GM21367 (cell line): ENCODE measurements around the gene GRIN2C.
"Not testable (repeated sequence)": the region's sequence is repeated elsewhere in the genome, so short reads cannot be mapped to it uniquely, and the experiment has no call there.

Experiments
- ATAC-seq: cut with Tn5 transposase; IDR thresholded peaks from one replicate; pipeline ENCODE4 v1.9.1; 2021; ENCODE audit not compliant: unreplicated experiment

The GRIN2C gene

DNA sequence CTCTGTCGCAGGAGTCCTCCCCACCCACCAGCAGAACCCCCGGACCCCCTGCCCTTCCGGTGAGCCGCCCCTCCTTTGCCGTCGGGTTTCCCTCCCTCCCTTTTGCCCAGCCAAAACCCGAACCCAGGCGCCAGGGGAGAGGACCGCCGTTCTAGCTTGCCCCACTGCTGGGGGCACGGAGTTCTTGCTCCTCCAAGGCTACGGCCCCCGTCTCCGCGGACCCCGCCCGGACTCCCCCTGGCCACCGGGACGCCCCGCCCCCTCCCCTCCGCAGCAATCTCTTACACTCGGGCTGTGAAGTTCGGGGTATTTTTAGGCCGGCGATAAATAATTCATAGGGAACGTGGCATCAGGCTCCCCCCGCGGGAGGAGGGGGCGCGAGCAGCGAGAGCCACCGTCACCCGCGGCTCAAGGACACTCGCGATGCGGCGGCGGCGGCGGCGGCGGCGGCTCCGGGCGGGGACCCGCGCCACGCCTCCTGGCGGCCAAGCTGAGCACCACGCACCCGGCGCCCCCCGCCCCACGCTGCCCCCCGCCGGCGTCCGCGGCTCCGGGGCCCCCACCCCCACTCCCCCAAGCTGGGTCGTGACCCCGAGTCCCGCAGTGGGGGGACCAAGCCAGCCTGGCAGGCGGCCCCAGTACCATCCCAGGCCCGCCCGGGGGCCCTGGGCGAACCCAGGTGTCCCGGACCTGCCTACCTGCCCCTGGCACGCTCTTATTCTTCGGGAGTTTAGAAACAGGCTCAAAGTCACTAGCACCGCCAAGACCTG, at the start of gene GRIN2C:
GRIN2C (minus strand) TSS at position 427 of the 770 bp plus-strand sequence. CDS start 4,793 bp downstream, outside the sequence.
- ATAC-seq, result no peak

DNA sequence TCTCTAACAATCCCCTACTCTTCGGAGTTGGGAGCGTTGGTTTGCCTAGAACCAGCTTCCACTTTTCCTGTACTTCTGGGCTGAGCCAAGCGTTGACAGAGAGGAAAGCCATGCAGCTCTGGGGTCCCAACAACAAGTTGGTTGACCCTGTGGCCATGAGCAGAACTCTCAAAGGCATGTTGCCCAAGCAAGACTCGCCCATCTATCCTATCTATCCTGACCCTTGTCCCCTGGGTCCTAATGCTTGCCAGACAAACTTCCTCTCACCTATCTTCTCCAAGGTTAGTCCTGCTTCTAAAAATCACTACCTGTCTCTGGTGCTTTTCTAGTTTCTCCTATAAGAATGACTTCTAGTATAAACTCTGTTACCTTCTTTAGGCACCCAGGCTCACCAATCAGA, 49.4 kb upstream of the GRIN2C start:
- not testable (repeated sequence) for ATAC-seq

DNA sequence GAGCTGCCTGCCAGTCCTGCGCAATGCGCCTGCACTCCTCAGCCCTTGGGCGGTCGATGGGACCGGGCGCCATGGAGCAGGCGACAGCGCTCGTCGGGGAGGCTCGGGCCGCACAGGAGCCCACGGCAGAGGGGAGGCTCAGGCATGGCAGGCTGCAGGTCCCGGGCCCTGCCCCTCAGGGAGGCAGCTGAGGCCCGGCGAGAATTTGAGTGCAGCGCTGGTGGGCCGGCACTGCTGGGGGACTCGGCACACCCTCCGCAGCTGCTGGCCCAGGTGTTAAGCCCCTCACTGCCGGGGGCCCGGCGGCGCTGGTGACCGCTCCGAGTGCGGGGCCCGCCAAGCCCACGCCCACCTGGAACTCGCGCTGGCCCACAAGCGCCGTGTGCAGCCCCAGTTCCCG, 47.3 kb upstream of the GRIN2C start:
- no peak for ATAC-seq

DNA sequence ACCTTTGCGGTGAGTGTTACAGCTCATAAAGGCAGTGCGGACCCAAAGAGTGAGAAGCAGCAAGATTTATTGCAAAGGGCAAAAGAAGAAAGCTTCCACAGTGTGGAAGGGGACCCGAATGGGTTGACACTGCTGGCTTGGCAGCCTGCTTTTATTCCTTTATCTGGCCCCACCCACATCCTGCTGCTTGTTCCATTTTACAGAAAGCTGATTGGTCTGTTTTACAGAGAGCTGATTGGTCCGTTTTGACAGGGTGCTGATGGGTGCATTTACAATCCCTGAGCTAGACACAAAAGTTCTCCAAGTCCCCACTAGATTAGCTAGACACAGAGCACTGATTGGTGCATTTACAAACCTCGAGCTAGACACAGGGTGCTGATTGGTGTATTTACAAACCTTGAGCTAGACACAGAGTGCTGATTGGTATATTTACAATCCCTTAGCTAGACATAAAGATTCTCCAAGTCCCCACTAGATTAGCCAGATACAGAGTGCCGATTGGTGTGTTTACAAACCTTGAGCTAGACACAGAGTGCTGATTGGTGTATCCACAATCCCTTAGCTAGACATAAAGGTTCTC, 46.6 kb upstream of the GRIN2C start:
- ATAC-seq, result not testable (repeated sequence)

DNA sequence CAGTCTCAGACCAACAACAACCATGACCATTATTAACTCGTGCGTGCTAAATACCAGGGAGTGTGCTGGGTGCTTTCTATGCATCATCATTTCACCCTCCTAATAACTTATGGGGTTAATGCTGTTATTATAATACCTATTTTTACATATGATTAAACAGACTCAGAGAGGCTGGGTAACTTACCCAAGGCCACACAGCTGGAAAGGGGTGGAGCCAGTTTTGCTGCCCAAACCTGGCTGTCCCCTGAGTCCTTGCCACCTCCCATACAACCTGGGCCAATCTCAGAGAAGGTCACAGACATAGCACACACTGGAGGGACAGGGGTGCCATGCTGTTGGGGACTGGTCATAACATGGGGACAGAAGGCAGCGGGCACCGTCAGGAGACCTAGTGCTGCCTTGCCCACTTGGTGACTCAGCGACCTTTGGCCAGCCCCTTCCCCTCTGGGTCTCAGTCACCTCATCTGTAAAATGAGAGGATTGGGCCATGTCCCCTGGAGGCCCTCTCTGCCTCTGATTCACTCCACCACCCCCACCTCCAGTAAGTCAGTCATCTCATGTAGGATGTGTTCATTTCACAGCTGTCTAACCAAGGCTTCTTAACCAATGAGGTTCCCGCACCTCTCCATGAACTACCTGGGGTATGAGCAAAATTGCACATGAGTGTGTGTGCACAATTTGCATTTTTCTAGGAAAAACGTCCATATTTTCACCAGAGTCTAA, 45.2 kb upstream of the GRIN2C start:
- ATAC-seq, result no peak

DNA sequence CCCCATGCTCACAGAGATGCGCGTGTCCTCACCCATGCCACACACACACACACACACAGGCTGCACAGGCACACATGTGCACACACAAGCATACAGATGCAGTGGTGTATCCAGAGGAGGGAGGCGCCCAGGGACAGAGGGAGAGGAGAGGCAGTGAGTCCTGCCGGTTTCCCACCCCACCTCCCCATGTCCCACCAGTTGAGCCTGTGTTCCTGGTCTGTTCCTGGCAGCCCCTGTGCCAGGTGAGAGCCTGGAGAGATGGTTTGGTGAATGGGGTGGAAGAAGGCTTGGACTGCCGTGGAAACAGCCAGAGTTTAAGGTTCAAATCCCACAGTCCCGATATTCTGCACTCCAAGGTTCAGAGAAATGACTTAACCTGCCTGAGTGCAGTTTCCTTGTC, 44.0 kb upstream of the GRIN2C start:
- no peak for ATAC-seq

DNA sequence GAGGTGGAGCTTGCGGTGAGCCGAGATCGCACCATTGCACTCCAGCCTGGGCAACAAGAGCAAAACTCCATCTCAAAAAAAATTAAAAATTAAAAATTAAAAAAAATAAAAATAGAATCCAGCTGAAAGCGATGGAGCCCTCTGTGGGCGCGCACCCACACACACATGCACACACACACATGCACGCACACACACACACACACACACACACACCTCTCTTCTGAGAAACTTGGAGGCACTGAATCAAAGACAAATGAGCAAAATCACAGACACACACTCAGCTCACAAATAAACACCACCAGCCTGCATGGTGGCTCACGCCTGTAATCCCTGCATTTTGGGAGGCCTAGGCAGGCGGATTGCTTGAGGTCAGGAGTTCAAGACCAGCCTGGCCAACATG, 43.3 kb upstream of the GRIN2C start:
- ATAC-seq, result no peak

DNA sequence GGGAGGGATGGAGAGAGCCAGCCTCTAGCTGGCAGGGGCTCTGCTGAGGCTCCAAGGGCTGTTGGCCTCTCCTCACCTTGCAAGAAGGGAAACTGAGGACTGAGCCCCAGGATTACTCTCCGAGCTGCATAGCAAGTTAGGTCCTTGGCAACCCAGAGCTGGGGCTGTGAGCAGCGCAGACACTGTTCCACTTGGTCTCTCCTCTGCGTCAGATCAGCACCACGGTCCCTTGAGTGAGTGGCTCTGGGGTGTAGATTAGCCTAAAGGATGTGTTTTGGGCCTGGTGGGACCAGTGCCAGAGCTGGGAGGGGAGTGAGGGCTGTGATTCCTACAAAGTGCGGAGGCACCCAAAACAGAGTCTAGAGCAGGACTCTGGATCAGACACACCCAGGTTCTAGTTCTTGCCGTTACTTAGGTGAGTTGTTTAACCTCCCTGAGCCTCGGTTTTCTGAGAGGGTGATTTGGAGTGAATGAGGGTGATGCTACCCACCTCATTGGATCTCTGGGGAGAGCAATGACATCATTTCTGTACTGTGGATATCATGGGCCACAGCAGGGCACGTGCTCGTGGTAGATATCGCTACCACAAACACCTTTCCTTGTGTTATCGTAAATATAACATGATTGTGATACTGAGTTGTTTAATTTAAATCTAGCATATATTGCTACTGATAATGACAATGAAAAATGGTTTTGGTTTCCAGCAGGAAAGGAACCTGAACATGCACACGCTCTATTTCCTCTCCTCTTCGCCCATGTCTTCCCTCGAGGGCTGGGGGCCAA, 41.9 kb upstream of the GRIN2C start:
- no peak for ATAC-seq

DNA sequence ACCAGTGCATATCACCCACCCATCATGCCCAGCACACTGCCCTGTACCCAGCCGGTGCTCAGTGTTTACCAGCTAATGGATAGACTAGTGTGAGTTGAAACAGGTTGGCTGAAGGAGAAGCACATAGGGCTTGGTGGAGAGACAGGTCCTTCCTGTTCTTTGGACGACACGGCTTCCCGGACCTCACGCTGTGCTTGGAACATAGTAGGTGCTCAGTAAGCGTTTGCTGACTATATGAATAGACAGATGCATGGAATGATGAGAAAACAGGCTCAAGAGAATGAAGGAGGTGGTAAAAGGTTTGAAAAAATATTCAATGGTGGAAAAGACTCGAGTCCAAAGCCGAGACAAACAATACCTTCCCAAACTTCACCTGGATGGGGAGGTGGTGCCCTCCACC, 40.5 kb upstream of the GRIN2C start:
- ATAC-seq, result no peak

DNA sequence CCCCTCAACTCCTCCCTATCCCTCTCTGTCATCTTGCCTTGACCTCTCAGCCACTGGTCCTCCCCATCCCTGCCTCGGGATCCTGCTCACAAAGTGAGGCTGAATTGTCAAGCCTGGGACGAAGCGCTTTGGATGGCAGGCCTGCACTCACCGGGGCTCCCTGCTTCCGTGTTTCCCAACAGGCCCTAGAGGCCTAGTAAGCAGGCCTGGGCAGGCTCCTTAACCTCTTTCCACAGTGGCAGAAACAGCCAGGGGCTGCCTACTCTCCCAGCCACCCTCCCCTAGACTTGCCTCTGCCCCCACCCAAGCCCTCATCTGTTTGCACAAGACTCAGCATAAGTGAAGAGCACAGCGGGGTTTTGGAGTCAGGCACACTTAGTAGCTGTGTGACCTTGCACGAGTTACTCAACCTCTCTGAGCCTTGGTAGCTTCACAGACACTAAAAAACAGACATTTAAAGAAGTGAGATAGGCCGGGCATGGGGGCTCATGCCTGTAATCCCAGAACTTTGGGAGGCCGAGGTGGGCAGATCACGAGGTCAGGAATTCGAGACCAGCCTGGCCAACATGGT, 38.8 kb upstream of the GRIN2C start:
- ATAC-seq, result no peak

DNA sequence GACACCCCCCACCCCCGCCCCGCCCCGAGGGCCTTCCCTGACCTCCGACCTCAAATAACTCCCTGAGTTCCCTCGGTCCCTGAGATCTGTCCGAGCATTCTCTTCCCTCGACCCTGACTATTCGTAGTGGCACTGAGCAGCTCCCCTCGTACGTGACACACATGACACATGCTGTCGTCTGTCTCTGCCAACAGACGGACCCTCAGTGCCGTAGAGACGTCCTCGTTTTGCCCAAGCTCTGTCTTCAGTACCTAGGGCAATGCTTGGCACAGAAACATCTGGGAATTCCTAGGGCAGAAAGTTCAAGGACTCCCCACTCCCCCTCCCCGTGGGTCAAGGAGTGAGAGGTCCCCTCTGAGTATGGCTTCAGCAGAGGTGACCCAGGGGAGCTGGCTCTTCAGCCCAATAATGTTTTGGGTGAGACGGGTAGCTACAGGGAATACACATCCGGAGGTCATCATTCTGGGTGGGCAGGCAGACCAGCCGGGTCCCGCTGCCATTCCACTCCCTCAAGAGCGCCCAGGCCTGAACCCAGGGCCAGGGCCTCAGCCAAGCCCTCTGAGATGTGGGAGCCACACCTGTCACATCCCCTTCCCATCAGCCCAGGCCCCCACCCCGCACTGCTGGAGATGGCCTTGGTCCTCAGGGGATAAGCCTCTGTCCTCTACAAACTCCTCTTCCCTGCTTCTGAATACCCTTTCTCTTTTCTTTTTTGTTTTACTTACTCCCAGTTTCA, 34.4 kb upstream of the GRIN2C start:
- no peak for ATAC-seq

DNA sequence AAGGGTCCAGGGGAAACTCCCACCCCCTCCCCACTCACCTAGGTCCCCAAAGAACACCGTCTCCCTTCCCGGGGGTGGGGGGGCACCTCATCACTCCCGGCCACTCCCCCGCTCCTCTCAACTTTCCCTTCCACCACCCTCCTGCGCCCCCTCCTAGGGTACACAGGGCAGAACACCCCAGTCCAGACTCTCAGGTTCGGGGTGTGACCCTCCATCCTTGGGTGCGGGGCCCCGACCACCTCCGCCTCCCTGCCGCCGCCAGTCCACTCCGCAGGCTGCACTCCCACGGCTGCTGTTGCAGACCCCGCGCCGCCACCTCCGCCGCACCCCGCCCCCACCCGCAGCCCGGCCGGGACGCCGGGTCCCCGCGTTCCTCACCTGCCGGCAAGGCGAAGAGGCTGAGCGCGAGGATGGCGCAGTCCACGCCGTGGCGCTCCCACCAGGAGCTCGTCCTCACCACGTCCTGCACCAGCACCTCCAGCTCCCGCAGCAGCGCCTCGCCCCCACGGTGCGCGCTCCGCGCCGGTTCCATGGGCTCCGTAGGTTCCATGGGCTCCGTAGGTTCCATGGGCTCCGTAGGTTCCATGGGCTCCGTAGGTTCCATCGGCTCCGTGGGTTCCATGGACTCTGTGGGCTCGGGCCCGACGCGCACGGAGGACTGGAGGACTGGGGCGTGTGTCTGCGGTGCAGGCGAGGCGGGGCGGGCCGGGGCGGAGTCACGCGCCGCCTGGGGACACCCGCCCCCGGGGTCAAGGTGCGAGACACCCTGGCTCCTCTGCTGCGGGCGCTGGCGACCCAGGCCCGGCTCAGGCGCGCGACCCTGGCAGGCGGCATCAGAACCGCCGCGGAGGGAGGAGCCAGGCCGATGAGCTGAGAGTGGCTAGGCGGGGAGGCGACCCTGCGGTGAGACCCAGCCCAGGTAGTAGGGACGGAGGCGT, 33.6 kb upstream of the GRIN2C start, which contains the start of gene FADS6:
FADS6 (minus strand) TSS at position 660 of the 938 bp plus-strand sequence; CDS start at position 622, 38 bp downstream.
- no peak for ATAC-seq

DNA sequence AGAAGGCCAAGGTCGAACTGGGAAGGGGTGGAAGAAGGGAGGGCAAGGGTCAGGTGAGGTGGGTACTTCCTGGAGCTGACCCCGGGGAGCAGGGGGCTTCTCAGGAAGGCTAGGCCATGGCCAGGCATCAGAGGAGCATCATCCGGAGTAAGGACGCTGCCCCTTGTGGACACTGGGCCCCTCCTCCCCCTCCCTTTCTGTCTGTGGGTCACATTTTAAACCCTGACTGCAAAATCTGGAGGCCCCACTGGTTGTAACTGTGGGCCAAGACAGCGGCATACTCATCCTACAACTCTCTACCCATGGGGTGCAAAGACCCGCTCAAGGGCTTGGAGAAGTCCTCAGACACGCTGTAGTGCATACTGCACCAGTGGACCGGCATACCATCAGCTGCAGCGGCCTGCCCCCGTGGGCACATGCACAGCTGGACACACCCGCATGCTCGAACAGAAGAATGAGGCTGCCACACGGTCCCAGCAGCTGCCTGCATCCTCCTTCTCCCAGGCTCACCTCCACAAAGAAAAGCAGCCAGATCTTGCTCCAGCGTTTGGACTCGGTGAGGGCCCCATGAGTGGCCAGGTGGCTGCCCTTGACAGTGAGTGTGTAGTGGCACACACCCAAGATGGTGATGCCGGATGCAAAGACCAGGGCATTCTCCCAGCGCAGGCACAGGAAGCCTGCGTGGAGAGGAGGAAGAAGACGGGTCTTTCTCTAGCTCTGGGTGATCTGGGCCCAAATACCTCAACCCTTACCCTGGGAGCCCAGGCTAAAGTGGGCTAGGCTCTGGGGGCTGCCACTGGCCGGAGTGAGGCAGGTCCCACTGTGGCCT, 32.5 kb upstream of the GRIN2C start:
- ATAC-seq, result no peak

DNA sequence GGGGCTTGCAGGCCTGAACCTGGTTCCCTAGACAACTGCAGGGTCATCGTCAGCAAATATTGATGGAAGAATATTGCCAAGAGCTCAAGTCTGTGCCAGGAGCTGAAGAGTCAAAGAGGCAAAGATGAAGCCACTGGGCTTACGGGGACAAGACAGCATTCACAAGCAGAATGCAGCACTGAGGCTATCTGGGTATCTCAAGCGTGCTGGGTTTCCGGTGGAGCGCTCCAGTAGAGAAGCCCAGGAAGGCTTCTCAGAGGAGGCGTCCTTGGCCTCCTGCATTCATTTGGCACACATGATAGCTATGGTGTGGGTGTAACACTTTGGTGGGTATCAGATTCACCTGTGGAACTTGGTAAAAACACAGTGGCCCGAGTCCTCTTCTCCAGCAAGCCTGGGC, 30.9 kb upstream of the GRIN2C start:
- ATAC-seq, result no peak

DNA sequence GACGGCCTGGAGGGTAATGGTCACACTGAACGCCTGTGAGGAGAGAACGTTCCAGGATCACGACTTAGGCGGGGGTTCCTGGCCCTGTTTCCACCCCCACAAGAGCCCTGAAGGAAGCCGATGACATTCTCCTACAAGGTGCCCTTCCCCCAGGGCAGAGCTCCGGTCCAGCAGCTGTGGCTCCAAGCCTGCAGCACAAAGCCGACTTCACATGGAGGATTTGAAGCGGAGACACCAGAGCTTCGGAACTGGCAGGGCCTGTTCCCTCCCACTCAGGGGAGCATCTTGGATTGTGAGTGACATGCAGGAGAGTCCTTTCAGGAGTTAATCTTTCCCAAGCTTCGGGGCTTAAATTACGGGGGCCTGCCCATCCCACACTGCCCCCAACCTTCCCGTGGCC, 28.8 kb upstream of the GRIN2C start:
- no peak for ATAC-seq

DNA sequence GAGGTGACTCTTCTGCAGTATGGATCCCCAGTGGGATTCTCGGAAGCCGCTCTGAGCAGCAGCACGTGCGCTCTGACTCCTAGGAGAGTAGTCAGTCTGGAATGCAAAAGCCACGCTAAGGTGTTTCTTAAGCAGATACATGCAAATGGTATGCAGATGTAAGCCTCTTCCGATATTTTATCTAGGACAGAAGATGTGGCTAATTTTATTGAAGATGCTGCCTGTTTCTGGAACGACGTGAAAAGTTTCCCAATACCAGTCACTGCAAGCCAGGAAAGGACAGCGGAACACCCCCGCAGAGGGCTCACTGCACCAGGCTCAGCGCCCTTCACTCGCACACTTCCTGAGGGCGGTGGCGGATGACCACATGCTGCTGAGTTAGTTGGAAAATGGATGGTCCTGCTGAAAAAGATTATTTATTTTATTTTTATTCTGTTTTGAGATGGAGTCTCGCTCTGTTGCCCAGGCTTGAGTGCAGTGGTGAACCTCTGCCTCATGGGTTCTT, 23.6 kb upstream of the GRIN2C start:
- no peak for ATAC-seq

DNA sequence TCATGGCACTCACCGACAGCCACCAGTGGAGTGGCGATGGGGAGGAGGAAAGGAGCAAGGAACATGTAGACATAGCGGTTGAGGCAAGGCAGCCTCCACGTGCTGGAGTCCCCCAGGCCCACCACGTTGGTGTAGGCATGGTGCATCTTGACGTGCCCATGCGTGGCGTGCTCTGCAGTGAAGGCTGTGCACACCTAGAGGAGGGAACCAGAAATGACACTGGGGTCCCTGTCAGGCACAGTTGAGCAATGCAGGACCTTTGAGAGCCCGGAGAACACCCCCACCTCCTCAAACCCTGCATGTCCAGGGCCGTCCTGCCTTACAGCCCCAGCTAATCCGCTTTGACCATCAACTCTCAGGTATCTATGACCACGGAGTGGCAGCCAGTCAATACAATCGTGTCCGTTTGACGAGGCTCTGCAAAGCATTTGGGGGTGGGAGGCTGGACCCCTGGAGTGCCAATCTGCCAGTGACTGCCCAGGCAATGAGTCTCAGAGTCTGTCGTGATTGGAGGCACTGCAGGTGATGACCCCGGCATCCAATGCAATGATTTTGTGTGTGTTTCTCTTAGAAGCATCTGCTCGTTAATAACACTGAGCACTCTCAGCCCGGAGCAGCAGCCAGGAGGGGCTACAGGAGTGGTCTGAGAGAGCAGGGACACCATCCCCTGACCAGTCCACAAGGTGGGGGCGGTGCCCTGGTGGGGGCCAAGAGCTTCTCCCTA, 23.0 kb upstream of the GRIN2C start:
- ATAC-seq, result no peak
